ENCODE measurements around the gene ADM2. TPM values are rescaled to one million over a fixed set of nuclear protein-coding genes. Genes with fewer than 3 reads are reported as not detected.
A peak's percentile ranks its signal among the peaks of the same experiment; 100 is the strongest.

Gene ADM2
- total and polyA plus RNA-seq, 2 of the 13 experiments (the other 11 are each of a cell fraction or from before 2014, with no cell fraction given), result 1.2 to 3.0 TPM

DNA sequence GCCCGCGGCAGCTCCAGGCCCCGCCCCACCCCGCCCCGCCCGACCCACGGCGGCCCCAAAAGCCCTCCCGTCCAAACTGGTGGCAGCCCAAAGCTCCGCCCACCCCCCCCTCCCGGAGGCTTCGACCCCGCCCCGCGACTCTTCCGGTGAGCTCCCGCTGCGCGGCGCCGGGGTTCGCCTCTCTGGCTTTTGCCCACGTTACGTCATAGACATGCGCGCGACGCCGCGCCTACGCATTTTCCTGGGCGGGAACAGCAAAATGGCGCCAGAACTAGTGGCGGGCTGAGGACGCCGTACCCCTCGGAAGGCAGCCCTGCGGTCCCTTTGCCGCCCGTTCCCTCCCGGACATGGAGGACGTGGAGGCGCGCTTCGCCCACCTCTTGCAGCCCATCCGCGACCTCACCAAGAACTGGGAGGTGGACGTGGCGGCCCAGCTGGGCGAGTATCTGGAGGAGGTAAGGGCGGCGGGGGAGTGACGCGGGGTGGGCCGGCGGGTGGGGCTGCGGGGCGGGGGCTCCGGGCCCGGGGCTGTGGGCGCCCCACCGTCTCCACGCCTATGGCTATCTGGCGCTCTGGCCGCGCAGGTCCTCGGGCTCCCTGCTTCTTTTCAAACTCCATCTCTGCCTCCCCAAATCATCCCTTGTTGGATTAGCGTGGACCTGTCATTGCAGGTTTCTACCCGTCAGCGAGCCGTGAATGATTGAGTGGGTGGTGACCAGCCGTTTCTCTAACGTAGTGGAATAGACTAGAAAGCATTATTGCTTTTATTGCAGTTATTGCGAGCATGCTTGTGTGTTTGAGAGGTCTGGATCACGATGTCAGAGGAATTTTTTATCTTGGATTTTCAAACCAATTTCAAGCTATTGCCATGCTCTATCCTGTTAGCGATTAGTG, 26.9 kb downstream of the ADM2 start, which contains the start of gene NCAPH2 (continued):
- TF ChIP-seq THAP7 (CRISPR knock-in tag; IDR thresholded peaks at IDR 0.05), result no peak
- TF ChIP-seq ZNF776 (CRISPR knock-in tag; IDR thresholded peaks at IDR 0.05), result no peak
- TF ChIP-seq, protein P1, sequence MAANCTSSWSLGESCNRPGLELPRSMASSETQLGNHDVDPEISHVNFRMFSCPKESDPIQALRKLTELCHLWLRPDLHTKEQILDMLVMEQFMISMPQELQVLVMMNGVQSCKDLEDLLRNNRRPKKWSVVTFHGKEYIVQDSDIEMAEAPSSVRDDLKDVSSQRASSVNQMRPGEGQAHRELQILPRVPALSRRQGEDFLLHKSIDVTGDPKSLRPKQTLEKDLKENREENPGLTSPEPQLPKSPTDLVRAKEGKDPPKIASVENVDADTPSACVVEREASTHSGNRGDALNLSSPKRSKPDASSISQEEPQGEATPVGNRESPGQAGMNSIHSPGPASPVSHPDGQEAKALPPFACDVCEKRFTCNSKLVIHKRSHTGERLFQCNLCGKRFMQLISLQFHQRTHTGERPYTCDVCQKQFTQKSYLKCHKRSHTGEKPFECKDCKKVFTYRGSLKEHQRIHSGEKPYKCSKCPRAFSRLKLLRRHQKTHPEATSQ (CRISPR knock-in tag; IDR thresholded peaks at IDR 0.05; ENCODE audit: borderline replicate concordance), result no peak
- TF ChIP-seq BHLHE40 (IDR thresholded peaks at IDR 0.05; ENCODE audit: low read length), result no peak
- TF ChIP-seq, protein P2, sequence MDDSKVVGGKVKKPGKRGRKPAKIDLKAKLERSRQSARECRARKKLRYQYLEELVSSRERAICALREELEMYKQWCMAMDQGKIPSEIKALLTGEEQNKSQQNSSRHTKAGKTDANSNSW (CRISPR knock-in tag; IDR thresholded peaks at IDR 0.05; ENCODE audit: borderline replicate concordance), result no peak
- 0 out of 2 replicates have a peak, but pooled peaks have one; percentile 24 for TF ChIP-seq ZKSCAN8 (CRISPR knock-in tag; IDR thresholded peaks at IDR 0.05; ENCODE audit: borderline replicate concordance)
- TF ChIP-seq PTBP1 (IDR thresholded peaks at IDR 0.05; ENCODE audit: low read depth, low read length, poor library complexity, severe bottlenecking), result no peak
- TF ChIP-seq ZNF552 (CRISPR knock-in tag; IDR thresholded peaks at IDR 0.05; ENCODE audit: borderline replicate concordance), result no peak
- TF ChIP-seq, protein P3, sequence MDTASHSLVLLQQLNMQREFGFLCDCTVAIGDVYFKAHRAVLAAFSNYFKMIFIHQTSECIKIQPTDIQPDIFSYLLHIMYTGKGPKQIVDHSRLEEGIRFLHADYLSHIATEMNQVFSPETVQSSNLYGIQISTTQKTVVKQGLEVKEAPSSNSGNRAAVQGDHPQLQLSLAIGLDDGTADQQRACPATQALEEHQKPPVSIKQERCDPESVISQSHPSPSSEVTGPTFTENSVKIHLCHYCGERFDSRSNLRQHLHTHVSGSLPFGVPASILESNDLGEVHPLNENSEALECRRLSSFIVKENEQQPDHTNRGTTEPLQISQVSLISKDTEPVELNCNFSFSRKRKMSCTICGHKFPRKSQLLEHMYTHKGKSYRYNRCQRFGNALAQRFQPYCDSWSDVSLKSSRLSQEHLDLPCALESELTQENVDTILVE (CRISPR knock-in tag; IDR thresholded peaks at IDR 0.05), result peak; percentile 92
- no peak for TF ChIP-seq HOMEZ (CRISPR knock-in tag; IDR thresholded peaks at IDR 0.05; ENCODE audit: low read depth)
- TF ChIP-seq ZMYM3 (CRISPR knock-in tag; IDR thresholded peaks at IDR 0.05), result no peak
- TF ChIP-seq ZNF780A (CRISPR knock-in tag; IDR thresholded peaks at IDR 0.05), result no peak
- peak; percentile 92 for TF ChIP-seq KAT8 (CRISPR knock-in tag; IDR thresholded peaks at IDR 0.05)
- TF ChIP-seq, protein P4, sequence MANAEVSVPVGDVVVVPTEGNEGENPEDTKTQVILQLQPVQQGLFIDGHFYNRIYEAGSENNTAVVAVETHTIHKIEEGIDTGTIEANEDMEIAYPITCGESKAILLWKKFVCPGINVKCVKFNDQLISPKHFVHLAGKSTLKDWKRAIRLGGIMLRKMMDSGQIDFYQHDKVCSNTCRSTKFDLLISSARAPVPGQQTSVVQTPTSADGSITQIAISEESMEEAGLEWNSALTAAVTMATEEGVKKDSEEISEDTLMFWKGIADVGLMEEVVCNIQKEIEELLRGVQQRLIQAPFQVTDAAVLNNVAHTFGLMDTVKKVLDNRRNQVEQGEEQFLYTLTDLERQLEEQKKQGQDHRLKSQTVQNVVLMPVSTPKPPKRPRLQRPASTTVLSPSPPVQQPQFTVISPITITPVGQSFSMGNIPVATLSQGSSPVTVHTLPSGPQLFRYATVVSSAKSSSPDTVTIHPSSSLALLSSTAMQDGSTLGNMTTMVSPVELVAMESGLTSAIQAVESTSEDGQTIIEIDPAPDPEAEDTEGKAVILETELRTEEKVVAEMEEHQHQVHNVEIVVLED (CRISPR knock-in tag; IDR thresholded peaks at IDR 0.05; ENCODE audit: borderline replicate concordance), result peak; percentile 85
- 0 out of 2 replicates have a peak, but pooled peaks have one; percentile 44 for TF ChIP-seq TOE1 (CRISPR knock-in tag; IDR thresholded peaks at IDR 0.05)
- no peak for TF ChIP-seq ZNF329 (CRISPR knock-in tag; IDR thresholded peaks at IDR 0.05; ENCODE audit: low read depth)
- TF ChIP-seq SIX4 (CRISPR knock-in tag; IDR thresholded peaks at IDR 0.05), result no peak
- no peak for TF ChIP-seq SMC3 (IDR thresholded peaks at IDR 0.05; ENCODE audit: low read length)
- TF ChIP-seq MAFF (IDR thresholded peaks at IDR 0.05; ENCODE audit: low read depth, low read length), result no peak
- TF ChIP-seq SP2 (CRISPR knock-in tag; IDR thresholded peaks at IDR 0.05), result peak; percentile 77
- no peak for TF ChIP-seq SMAD1 (CRISPR knock-in tag; IDR thresholded peaks at IDR 0.05; ENCODE audit: borderline replicate concordance, low read depth)
- TF ChIP-seq MED13 (CRISPR knock-in tag; IDR thresholded peaks at IDR 0.05), result 0 out of 2 replicates have a peak, but pooled peaks have one; percentile 17
- TF ChIP-seq TEAD3 (CRISPR knock-in tag; optimal IDR thresholded peaks at IDR 0.05; ENCODE audit: borderline replicate concordance), result peak; percentile 32
- TF ChIP-seq ZNF12 (CRISPR knock-in tag; IDR thresholded peaks at IDR 0.05), result no peak

Measured in HepG2 (cell line).